ENCODE data around the gene AURKAIP1. TPM values are rescaled to one million over a fixed set of nuclear protein-coding genes. Genes with fewer than 3 reads are reported as not detected.
A peak's percentile ranks its signal among the peaks of the same experiment; 100 is the strongest.

AURKAIP1 gene
- total and polyA plus RNA-seq, 7 experiments from 2014 or later, result 53.8 to 160 (median 65.2) TPM

- Histone ChIP-seq H3K9me3 (ENCODE audit: control insufficient read depth in 2 of 3, low read length in 3 of 3) (no peaks in the 10 kb centered on the region), H3K4me3 (ENCODE audit: low read length) (peak overlapping the region; percentile 74), H3K27me3 (ENCODE audit: control insufficient read depth in 2 of 2, insufficient read depth in 2 of 2, low read length in 2 of 2) (no peaks in the 10 kb centered on the region), H3K27ac (ENCODE audit: low read depth, low read length) (peak overlapping the region; percentile 88), H3K36me3 (ENCODE audit: control insufficient read depth in 2 of 3, insufficient read depth in 3 of 3, low read length in 3 of 3) (peaks cover 0 to 11% (median 4%) of the 10 kb centered on the region in 3 experiments), H3K4me1 (ENCODE audit: control insufficient read depth in 2 of 2, insufficient read depth in 2 of 2, low read length in 2 of 2) (peaks cover 18 to 35% of the 10 kb centered on the region in 2 donors)
- H3K27me3 Mint-ChIP-seq, result peaks cover 0 to 2% (median 0%) of the 10 kb centered on the region in 5 donors
- CTCF ChIA-PET, result interaction anchor here (1.2 to 1.9 kb wide), 3 partner anchors 22 to 33 kb away, joined by 3 to 6 read pairs (median 5); no protein-coding TSS in a partner anchor
- H3K4me1 Mint-ChIP-seq, result peaks cover 0 to 39% (median 23%) of the 10 kb centered on the region in 7 donors
- H3K36me3 Mint-ChIP-seq, result peaks cover 0 to 5% (median 0%) of the 10 kb centered on the region in 5 donors
- H3K27ac Mint-ChIP-seq, result peak overlapping the region; percentile 43 to 91 (median 86)
- ATAC-seq (no peak), DNase-seq (peak in 1 of 9 donors; percentile 38)
- peak overlapping the region; percentile 77 to 96 (median 92) for H3K4me3 Mint-ChIP-seq
- no peaks in the 10 kb centered on the region for H3K9me3 Mint-ChIP-seq
- intact Hi-C loops (cut with micrococcal nuclease), result loop anchor here (2.0 to 10.0 kb wide), 2 partner anchors 32 to 360 kb away; partner anchors contain the start of genes ISG15 (in 1 of the 2) and MRPL20 (in 1 of the 2)
- POLR2A ChIA-PET, result interaction anchor here (0.6 to 4.5 kb wide), 17 partner anchors 9 to 361 kb away, joined by 3 to 59 read pairs (median 4); partner anchors contain the start of genes B3GALT6, C1orf159, CCNL2 and DVL1
Measured at GRCh38 chr1:1374589-1374928, 448 bp downstream of the AURKAIP1 start.

GRCh38 chr1:1373815-1374588 lies 1.0 kb downstream of the AURKAIP1 start:
- Mint-ChIP-seq H3K36me3 (peaks cover 0 to 5% (median 0%) of the 10 kb centered on the region in 5 donors), H3K9me3 (no peaks in the 10 kb centered on the region), H3K4me3 (peak overlapping the region; percentile 77 to 96 (median 92)), H3K27ac (peak overlapping the region; percentile 53 to 91 (median 86)), H3K4me1 (peaks cover 0 to 39% (median 23%) of the 10 kb centered on the region in 7 donors), H3K27me3 (peaks cover 0 to 2% (median 0%) of the 10 kb centered on the region in 5 donors)
- CTCF ChIA-PET, result interaction anchor here (1.4 to 1.9 kb wide), 2 partner anchors 26 to 257 kb away, joined by 3 to 6 read pairs; no protein-coding TSS in a partner anchor
- Histone ChIP-seq H3K27ac (ENCODE audit: low read depth, low read length) (peak overlapping the region; percentile 88), H3K4me1 (ENCODE audit: control insufficient read depth in 2 of 2, insufficient read depth in 2 of 2, low read length in 2 of 2) (peaks cover 18 to 35% of the 10 kb centered on the region in 2 donors), H3K27me3 (ENCODE audit: control insufficient read depth in 2 of 2, insufficient read depth in 2 of 2, low read length in 2 of 2) (no peaks in the 10 kb centered on the region), H3K9me3 (ENCODE audit: control insufficient read depth in 2 of 3, low read length in 3 of 3) (no peaks in the 10 kb centered on the region), H3K4me3 (ENCODE audit: low read length) (peak overlapping the region; percentile 74), H3K36me3 (ENCODE audit: control insufficient read depth in 2 of 3, insufficient read depth in 3 of 3, low read length in 3 of 3) (peaks cover 0 to 11% (median 4%) of the 10 kb centered on the region in 3 experiments)
- ATAC-seq, result no peak
- POLR2A ChIA-PET, result interaction anchor here (0.6 to 4.5 kb wide), 8 partner anchors 8 to 100 kb away, joined by 3 to 59 read pairs (median 5); partner anchors contain the start of genes CCNL2, MRPL20 and UBE2J2
- DNase-seq, result no peak
- intact Hi-C loops (cut with micrococcal nuclease), result loop anchor here (2.0 to 10.0 kb wide), 3 partner anchors 33 to 359 kb away; partner anchors contain the start of genes ISG15 (in 1 of the 2) and MRPL20 (in 1 of the 2)

GRCh38 chr1:1373051-1373814 lies 1.8 kb downstream of the AURKAIP1 start:
- peaks cover 0 to 39% (median 23%) of the 10 kb centered on the region in 7 donors for H3K4me1 Mint-ChIP-seq
- H3K4me3 Mint-ChIP-seq, result peak overlapping the region; percentile 47 to 96 (median 92)
- H3K27ac Mint-ChIP-seq, result peak overlapping the region; percentile 13 to 91 (median 78)
- ATAC-seq (no peak), DNase-seq (no peak)
- Histone ChIP-seq H3K4me1 (ENCODE audit: control insufficient read depth in 2 of 2, insufficient read depth in 2 of 2, low read length in 2 of 2) (peaks cover 18 to 35% of the 10 kb centered on the region in 2 donors), H3K27me3 (ENCODE audit: control insufficient read depth in 2 of 2, insufficient read depth in 2 of 2, low read length in 2 of 2) (no peaks in the 10 kb centered on the region), H3K36me3 (ENCODE audit: control insufficient read depth in 2 of 3, insufficient read depth in 3 of 3, low read length in 3 of 3) (peaks cover 0 to 11% (median 4%) of the 10 kb centered on the region in 3 experiments), H3K4me3 (ENCODE audit: low read length) (no peak overlapping the region), H3K27ac (ENCODE audit: low read depth, low read length) (peak overlapping the region; percentile 88), H3K9me3 (ENCODE audit: control insufficient read depth in 2 of 3, low read length in 3 of 3) (no peaks in the 10 kb centered on the region)
- H3K27me3 Mint-ChIP-seq, result peaks cover 0 to 2% (median 0%) of the 10 kb centered on the region in 5 donors
- peaks cover 0 to 5% (median 0%) of the 10 kb centered on the region in 5 donors for H3K36me3 Mint-ChIP-seq
- no peaks in the 10 kb centered on the region for H3K9me3 Mint-ChIP-seq
- ChIA-PET CTCF (interaction anchor here (1.1 to 1.4 kb wide), 2 partner anchors 68 to 257 kb away, joined by 3 to 4 read pairs; no protein-coding TSS in a partner anchor), POLR2A (interaction anchor here (1.7 to 3.3 kb wide), 3 partner anchors 21 to 26 kb away, joined by 9 to 59 read pairs (median 13); partner anchors contain the start of gene CCNL2)
- intact Hi-C loops (cut with micrococcal nuclease), result loop anchor here in 1 of 2 donors (2.0 to 10.0 kb wide), 2 partner anchors 340 to 358 kb away; partner anchors contain the start of gene ISG15

GRCh38 chr1:1371746-1372711 lies 3.0 kb downstream of the AURKAIP1 start:
- CTCF ChIA-PET, result interaction anchor here (0.7 to 1.8 kb wide), 7 partner anchors 20 to 259 kb away, joined by 4 to 7 read pairs (median 5); partner anchors contain the start of genes CCNL2 and TAS1R3
- ATAC-seq, result peak; percentile 51
- POLR2A ChIA-PET, result interaction anchor here (0.6 to 2.8 kb wide), 7 partner anchors 18 to 67 kb away, joined by 3 to 13 read pairs (median 5); partner anchors contain the start of genes CCNL2 and MRPL20
- H3K4me1 ChIP-seq (ENCODE audit: control insufficient read depth in 2 of 2, insufficient read depth in 2 of 2, low read length in 2 of 2), result peaks cover 18 to 35% of the 10 kb centered on the region in 2 donors
- no peaks in the 10 kb centered on the region for H3K9me3 ChIP-seq (ENCODE audit: control insufficient read depth in 2 of 3, low read length in 3 of 3)
- H3K27me3 ChIP-seq (ENCODE audit: control insufficient read depth in 2 of 2, insufficient read depth in 2 of 2, low read length in 2 of 2), result no peaks in the 10 kb centered on the region
- H3K27me3 Mint-ChIP-seq, result peaks cover 0 to 2% (median 0%) of the 10 kb centered on the region in 5 donors
- intact Hi-C loops (cut with micrococcal nuclease), result loop anchor here (1.0 to 10.0 kb wide), 5 partner anchors 13 to 357 kb away; partner anchors contain the start of genes DVL1 (in 2 of the 2) and ISG15 (in 1 of the 2)
- H3K4me3 Mint-ChIP-seq, result peak overlapping the region; percentile 49 to 91 (median 68)
- H3K27ac Mint-ChIP-seq, result peak overlapping the region in 8 of 9 donors; percentile 31 to 88 (median 82)
- H3K36me3 ChIP-seq (ENCODE audit: control insufficient read depth in 2 of 3, insufficient read depth in 3 of 3, low read length in 3 of 3), result peaks cover 0 to 11% (median 4%) of the 10 kb centered on the region in 3 experiments
- H3K4me3 ChIP-seq (ENCODE audit: low read length), result peak overlapping the region; percentile 33
- H3K36me3 Mint-ChIP-seq, result peaks cover 0 to 5% (median 0%) of the 10 kb centered on the region in 5 donors
- H3K9me3 Mint-ChIP-seq, result no peaks in the 10 kb centered on the region
- H3K27ac ChIP-seq (ENCODE audit: low read depth, low read length), result peak overlapping the region; percentile 68
- DNase-seq, result peak; percentile 61 to 88 (median 73)
- peaks cover 0 to 39% (median 23%) of the 10 kb centered on the region in 7 donors for H3K4me1 Mint-ChIP-seq

- Histone ChIP-seq H3K27ac (ENCODE audit: low read depth, low read length) (peak overlapping the region; percentile 68), H3K27me3 (ENCODE audit: control insufficient read depth in 2 of 2, insufficient read depth in 2 of 2, low read length in 2 of 2) (no peaks in the 10 kb centered on the region), H3K4me1 (ENCODE audit: control insufficient read depth in 2 of 2, insufficient read depth in 2 of 2, low read length in 2 of 2) (peaks cover 18 to 35% of the 10 kb centered on the region in 2 donors), H3K4me3 (ENCODE audit: low read length) (peak overlapping the region; percentile 33), H3K36me3 (ENCODE audit: control insufficient read depth in 2 of 3, insufficient read depth in 3 of 3, low read length in 3 of 3) (peaks cover 0 to 11% (median 4%) of the 10 kb centered on the region in 3 experiments), H3K9me3 (ENCODE audit: control insufficient read depth in 2 of 3, low read length in 3 of 3) (peaks cover 0 to 6% (median 0%) of the 10 kb centered on the region in 3 experiments)
- peaks cover 0 to 39% (median 23%) of the 10 kb centered on the region in 7 donors for H3K4me1 Mint-ChIP-seq
- H3K27me3 Mint-ChIP-seq, result peaks cover 0 to 2% (median 0%) of the 10 kb centered on the region in 5 donors
- CTCF ChIA-PET, result interaction anchor here (1.0 to 1.8 kb wide), 6 partner anchors 19 to 250 kb away, joined by 3 to 7 read pairs (median 5); partner anchors contain the start of genes CCNL2 and TAS1R3
- DNase-seq, result peak in 8 of 9 donors; percentile 57 to 91 (median 88)
- H3K36me3 Mint-ChIP-seq, result peaks cover 0 to 5% (median 0%) of the 10 kb centered on the region in 5 donors
- intact Hi-C loops (cut with micrococcal nuclease), result loop anchor here (1.0 to 10.0 kb wide), 3 partner anchors 12 to 357 kb away; partner anchors contain the start of genes DVL1 (in 1 of the 2) and ISG15 (in 1 of the 2)
- peak overlapping the region; percentile 21 to 91 (median 64) for H3K4me3 Mint-ChIP-seq
- H3K27ac Mint-ChIP-seq, result peak overlapping the region in 8 of 9 donors; percentile 31 to 88 (median 84)
- POLR2A ChIA-PET, result interaction anchor here (1.1 to 2.8 kb wide), 7 partner anchors 13 to 66 kb away, joined by 3 to 13 read pairs (median 9); partner anchors contain the start of genes CCNL2, MRPL20 and MXRA8
- peak; percentile 78 for ATAC-seq
- H3K9me3 Mint-ChIP-seq, result no peaks in the 10 kb centered on the region
Measured at GRCh38 chr1:1371364-1371745, 3.7 kb downstream of the AURKAIP1 start.
